Measurements from ENCODE around the gene GRIK1. TPM values are rescaled to one million over a fixed set of nuclear protein-coding genes. Genes with fewer than 3 reads are reported as not detected.

Gene GRIK1
- total RNA-seq, 2 donors from 2014 or later, result not detected

DNA sequence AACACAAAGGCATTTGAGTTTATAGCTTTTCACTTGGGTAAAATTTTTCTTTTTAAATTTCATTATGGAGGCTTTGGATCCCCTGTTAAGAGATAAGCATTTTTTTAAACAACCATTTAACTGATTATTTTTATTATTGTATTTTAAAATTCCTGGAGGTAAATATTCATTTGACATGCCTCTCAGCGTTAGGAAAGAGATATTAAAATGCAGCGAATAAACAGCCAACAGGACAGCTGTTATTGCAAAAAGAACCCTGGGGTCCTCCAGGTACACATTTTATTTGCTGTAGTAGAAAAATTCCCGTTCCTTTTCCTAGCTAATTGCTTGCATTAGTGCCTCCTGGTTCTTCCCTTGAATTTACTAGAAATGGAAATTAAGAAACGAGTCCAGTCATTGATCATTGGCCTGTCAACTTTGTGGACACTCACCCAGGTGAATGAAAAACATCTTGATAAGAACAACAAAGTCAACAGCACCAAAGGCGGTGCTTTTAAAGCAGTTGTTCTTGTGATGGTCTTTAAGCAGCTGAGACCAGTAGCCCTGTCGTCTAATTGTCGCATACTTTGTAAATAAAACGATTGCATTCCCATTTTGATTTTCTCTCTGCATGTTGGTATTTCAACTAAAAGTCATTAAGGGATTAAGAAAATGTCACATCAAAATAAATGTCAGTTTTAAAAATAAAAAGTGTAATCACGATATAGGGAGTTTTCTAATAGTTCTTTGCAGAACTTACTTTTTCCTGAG is 282.4 kb downstream of the GRIK1 start:
- no peak overlapping the region for H3K27ac Mint-ChIP-seq

DNA sequence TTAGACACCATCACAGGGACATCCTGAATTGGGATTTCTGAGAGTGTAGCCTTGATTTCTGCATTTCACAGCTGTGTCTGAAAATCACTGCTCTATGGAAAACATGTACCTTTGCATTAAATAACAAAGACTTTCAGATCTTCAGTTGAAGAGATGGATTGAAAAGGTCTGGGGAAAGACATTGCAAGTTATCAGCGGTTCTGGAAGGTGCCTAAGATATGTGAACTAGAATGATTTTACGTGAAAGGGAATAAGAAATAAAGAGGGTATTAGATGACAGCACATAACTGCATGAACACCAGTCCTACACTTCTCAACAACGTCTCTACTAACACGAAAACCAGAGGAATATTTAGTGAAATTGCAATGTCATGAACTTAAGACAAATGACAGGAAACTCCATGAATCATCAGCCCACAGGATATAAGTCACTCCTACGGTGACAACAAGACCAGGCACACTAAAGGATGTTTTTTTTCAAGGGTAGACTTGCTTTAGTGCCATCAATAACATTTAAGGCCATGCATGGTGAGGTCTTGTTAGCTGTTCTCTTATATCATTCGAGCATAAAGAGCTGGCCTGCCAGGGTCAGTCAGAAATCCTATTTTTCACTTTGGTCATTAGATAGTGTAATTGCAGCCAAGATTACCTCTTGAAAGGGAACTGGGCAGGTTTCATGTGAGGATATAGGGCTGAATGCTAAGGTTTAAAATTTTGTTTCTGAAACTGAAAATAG is 283.1 kb downstream of the GRIK1 start:
- no peak overlapping the region for H3K4me3 Mint-ChIP-seq

More for the DNA sequence above, 282.4 kb downstream of the GRIK1 start:
- Mint-ChIP-seq H3K4me3 (no peak overlapping the region), H3K4me1 (peaks cover 4% of the 10 kb centered on the region), H3K27me3 (no peaks in the 10 kb centered on the region), H3K36me3 (ENCODE audit: low read depth) (no peaks in the 10 kb centered on the region)
- DNase-seq (no peak), ATAC-seq (no peak)
- peaks cover 3% of the 10 kb centered on the region for H3K9me3 ChIP-seq (ENCODE audit: control insufficient read depth, low read length, poor library complexity, severe bottlenecking)

DNA sequence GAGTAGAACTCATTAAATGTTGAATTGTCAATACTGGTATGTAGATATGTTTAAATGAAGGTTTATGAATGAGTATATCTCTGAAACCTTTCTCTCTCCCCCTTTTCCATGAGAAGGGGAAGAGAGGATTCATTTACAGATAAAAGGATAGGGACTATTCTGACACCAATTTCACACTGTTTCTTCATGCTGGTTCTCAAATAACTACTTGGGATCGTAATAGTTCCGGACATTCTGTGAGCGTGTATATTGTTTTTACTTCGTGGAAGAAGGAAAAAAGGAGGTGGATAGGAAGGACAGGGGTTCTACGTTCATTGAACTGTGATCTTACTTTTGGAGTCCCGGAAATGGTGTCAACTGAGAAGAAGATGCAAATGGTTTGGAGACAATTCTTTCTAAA is 284.2 kb downstream of the GRIK1 start:
- Mint-ChIP-seq H3K4me1 (peaks cover 4% of the 10 kb centered on the region), H3K36me3 (ENCODE audit: low read depth) (no peaks in the 10 kb centered on the region), H3K27me3 (no peaks in the 10 kb centered on the region), H3K27ac (no peak overlapping the region), H3K4me3 (no peak overlapping the region)
- ATAC-seq, result no peak
- H3K9me3 ChIP-seq (ENCODE audit: control insufficient read depth, low read length, poor library complexity, severe bottlenecking), result peaks cover 3% of the 10 kb centered on the region
- DNase-seq, result no peak

More for the DNA sequence above, 283.1 kb downstream of the GRIK1 start:
- H3K36me3 Mint-ChIP-seq (ENCODE audit: low read depth), result no peaks in the 10 kb centered on the region
- peaks cover 4% of the 10 kb centered on the region for H3K4me1 Mint-ChIP-seq
- H3K9me3 ChIP-seq (ENCODE audit: control insufficient read depth, low read length, poor library complexity, severe bottlenecking), result peaks cover 3% of the 10 kb centered on the region
- H3K27me3 Mint-ChIP-seq, result no peaks in the 10 kb centered on the region
- no peak overlapping the region for H3K27ac Mint-ChIP-seq
- ATAC-seq, result no peak
- DNase-seq, result no peak

- no peak overlapping the region for H3K27ac Mint-ChIP-seq
- H3K4me3 Mint-ChIP-seq, result no peak overlapping the region
- no peaks in the 10 kb centered on the region for H3K36me3 Mint-ChIP-seq (ENCODE audit: low read depth)
- no peaks in the 10 kb centered on the region for H3K27me3 Mint-ChIP-seq
- ATAC-seq (no peak), DNase-seq (no peak)
- peaks cover 4% of the 10 kb centered on the region for H3K4me1 Mint-ChIP-seq
- H3K9me3 ChIP-seq (ENCODE audit: control insufficient read depth, low read length, poor library complexity, severe bottlenecking), result peaks cover 3% of the 10 kb centered on the region
Measured at GRCh38 chr21:29654855-29655254, 284.9 kb downstream of the GRIK1 start.

- DNase-seq, result no peak
- ATAC-seq, result no peak
- peaks cover 3% of the 10 kb centered on the region for H3K9me3 ChIP-seq (ENCODE audit: control insufficient read depth, low read length, poor library complexity, severe bottlenecking)
- Mint-ChIP-seq H3K4me3 (no peak overlapping the region), H3K36me3 (ENCODE audit: low read depth) (no peaks in the 10 kb centered on the region), H3K4me1 (peaks cover 4% of the 10 kb centered on the region), H3K27me3 (no peaks in the 10 kb centered on the region), H3K27ac (no peak overlapping the region)
Measured at GRCh38 chr21:29654203-29654602, 285.6 kb downstream of the GRIK1 start.

DNA sequence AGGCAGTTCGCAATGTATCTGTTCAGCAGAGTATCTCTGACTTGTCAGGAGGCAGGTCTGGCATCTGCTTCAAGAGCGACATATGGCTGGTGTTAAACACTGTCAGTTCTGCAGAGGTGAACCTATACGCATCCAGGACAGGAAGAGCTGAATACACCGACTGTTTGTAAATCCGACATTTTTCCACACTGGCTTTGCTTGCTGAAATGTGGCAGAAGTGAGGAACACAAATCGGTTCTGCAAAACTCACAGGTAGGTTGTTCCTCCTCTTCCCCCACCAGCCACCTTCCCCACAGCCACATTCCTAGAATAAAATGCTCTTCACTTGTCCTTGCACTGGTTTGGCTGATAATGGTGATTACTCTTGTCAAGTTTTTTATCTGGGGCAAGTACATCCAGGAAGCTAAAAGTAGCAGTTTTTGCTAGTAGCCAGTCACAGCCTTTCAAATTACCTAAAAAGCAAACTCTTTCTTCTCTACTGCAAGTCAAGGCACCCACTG is 289.2 kb downstream of the GRIK1 start:
- no peaks in the 10 kb centered on the region for H3K9me3 ChIP-seq (ENCODE audit: control insufficient read depth, low read length, poor library complexity, severe bottlenecking)
- Mint-ChIP-seq H3K36me3 (ENCODE audit: low read depth) (no peaks in the 10 kb centered on the region), H3K4me1 (no peaks in the 10 kb centered on the region), H3K27ac (no peak overlapping the region), H3K4me3 (no peak overlapping the region), H3K27me3 (no peaks in the 10 kb centered on the region)
- no peak for ATAC-seq
- no peak for DNase-seq

GRCh38 chr21:29649406-29649814 is 290.4 kb downstream of the GRIK1 start:
- no peaks in the 10 kb centered on the region for H3K4me1 Mint-ChIP-seq
- ATAC-seq (no peak), DNase-seq (no peak)

GRCh38 chr21:29648710-29649240 is 291.0 kb downstream of the GRIK1 start:
- Mint-ChIP-seq H3K4me3 (no peak overlapping the region), H3K27me3 (no peaks in the 10 kb centered on the region), H3K27ac (no peak overlapping the region), H3K36me3 (ENCODE audit: low read depth) (no peaks in the 10 kb centered on the region), H3K4me1 (no peaks in the 10 kb centered on the region)
- DNase-seq (no peak), ATAC-seq (no peak)
- H3K9me3 ChIP-seq (ENCODE audit: control insufficient read depth, low read length, poor library complexity, severe bottlenecking), result no peaks in the 10 kb centered on the region

More at GRCh38 chr21:29649406-29649814, 290.4 kb downstream of the GRIK1 start:
- H3K9me3 ChIP-seq (ENCODE audit: control insufficient read depth, low read length, poor library complexity, severe bottlenecking), result no peaks in the 10 kb centered on the region
- Mint-ChIP-seq H3K36me3 (ENCODE audit: low read depth) (no peaks in the 10 kb centered on the region), H3K27ac (no peak overlapping the region), H3K4me3 (no peak overlapping the region), H3K27me3 (no peaks in the 10 kb centered on the region)

DNA sequence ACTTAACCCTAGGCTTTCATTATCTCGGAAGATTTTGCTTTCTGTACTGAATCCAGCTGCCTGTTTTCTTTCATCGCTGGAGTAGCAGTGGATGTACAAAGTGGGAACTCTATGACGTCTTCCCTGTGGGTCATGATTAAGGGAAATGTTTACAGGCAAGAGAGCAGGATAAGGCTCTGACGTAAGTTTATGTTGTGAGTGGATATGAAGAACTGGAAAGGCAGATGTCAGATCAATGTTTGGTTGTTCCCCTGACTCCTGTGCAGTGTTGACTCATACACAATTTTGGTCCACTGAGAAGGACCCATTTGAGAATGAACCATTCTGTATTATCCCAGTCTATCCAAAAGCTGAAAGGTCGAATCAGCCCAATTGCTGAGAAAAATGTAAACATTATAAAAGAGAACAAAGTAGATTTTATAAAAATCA is 292.4 kb downstream of the GRIK1 start:
- no peaks in the 10 kb centered on the region for H3K9me3 ChIP-seq (ENCODE audit: control insufficient read depth, low read length, poor library complexity, severe bottlenecking)
- Mint-ChIP-seq H3K27me3 (no peaks in the 10 kb centered on the region), H3K36me3 (ENCODE audit: low read depth) (no peaks in the 10 kb centered on the region), H3K4me1 (no peaks in the 10 kb centered on the region), H3K27ac (no peak overlapping the region), H3K4me3 (no peak overlapping the region)
- no peak for ATAC-seq
- no peak for DNase-seq

DNA sequence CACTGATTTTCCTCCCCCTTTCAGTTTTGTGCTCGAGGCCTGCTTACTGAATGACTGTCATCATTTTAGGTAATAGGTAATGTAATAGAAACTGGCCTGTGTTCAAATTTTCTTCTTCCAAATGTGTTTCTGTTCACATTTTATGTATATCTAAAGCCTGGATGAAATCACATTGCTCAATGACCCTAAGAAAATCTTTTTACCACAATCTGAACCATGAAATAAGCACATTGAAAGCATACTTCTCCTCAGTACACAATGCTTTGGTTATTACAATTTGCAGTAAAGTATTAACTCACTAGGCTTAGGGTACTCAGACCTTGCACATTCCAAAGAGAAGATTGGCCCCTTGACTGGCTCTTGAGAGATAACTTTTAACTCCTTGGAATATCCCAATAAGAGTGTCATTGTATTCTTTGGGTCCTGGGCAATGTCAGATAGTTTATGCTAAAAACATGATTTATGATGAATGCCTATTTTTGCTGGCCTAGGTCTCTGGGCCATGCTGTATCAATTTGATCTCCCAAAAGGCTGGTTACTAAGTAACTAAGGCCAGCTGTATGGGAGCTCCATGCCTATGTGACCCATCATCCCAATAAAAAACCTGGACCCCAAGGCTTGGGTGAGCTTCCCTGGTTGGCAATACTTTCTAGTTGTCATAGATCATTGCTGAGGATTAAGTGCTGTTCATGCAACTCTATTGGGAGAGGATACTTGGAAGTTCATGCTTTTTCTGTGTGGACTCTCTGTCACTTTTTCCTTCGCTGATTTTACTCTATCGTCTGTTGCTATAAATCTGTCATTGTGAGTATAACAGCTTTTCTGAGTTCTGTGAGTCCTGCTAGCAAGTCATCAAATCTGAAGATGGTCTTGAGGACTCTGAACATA is 293.9 kb downstream of the GRIK1 start:
- no peak for ATAC-seq
- no peak overlapping the region for H3K4me3 Mint-ChIP-seq
- no peaks in the 10 kb centered on the region for H3K9me3 ChIP-seq (ENCODE audit: control insufficient read depth, low read length, poor library complexity, severe bottlenecking)
- no peak overlapping the region for H3K27ac Mint-ChIP-seq
- no peaks in the 10 kb centered on the region for H3K27me3 Mint-ChIP-seq
- no peaks in the 10 kb centered on the region for H3K36me3 Mint-ChIP-seq (ENCODE audit: low read depth)
- no peak for DNase-seq
- no peaks in the 10 kb centered on the region for H3K4me1 Mint-ChIP-seq

DNA sequence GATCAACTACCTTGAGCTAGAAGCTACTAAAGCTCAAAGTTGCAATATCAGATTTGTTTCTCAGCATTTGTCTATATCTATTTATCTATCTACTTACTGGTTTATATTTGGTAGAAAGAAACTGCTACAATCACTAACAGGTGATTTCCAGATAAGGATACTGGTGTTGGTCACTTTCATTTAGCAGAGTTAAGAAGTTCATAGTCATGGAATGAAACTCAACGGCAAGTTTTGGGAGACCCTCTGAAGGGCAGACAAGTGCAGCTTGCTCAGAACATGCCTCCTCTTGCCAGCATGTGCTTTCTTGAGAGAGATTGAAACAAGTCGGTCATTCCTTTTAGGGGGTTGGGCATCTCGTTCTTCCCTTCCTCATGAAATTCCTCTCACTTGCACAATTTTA is 296.5 kb downstream of the GRIK1 start:
- Mint-ChIP-seq H3K4me1 (no peaks in the 10 kb centered on the region), H3K27ac (no peak overlapping the region), H3K4me3 (no peak overlapping the region), H3K36me3 (ENCODE audit: low read depth) (no peaks in the 10 kb centered on the region), H3K27me3 (no peaks in the 10 kb centered on the region)
- no peak for ATAC-seq
- H3K9me3 ChIP-seq (ENCODE audit: control insufficient read depth, low read length, poor library complexity, severe bottlenecking), result no peaks in the 10 kb centered on the region
- DNase-seq, result no peak

- H3K4me1 Mint-ChIP-seq, result no peaks in the 10 kb centered on the region
- no peaks in the 10 kb centered on the region for H3K27me3 Mint-ChIP-seq
- H3K9me3 ChIP-seq (ENCODE audit: control insufficient read depth, low read length, poor library complexity, severe bottlenecking), result no peaks in the 10 kb centered on the region
- DNase-seq (no peak), ATAC-seq (no peak)
- no peaks in the 10 kb centered on the region for H3K36me3 Mint-ChIP-seq (ENCODE audit: low read depth)
- H3K4me3 Mint-ChIP-seq, result no peak overlapping the region
- H3K27ac Mint-ChIP-seq, result no peak overlapping the region
Measured at GRCh38 chr21:29642551-29643245, 297.1 kb downstream of the GRIK1 start.
